Frontal cortex (tissue), 4 donors: Measurements from ENCODE around the gene NAT8. TPM values are rescaled to one million over a fixed set of nuclear protein-coding genes. Genes with fewer than 3 reads are reported as not detected.
"Not testable (repeated sequence)": the region's sequence is repeated elsewhere in the genome, so short reads cannot be mapped to it uniquely, and the experiment has no call there.

Experiments
- DNase-seq, 2 donors: peaks; one replicate each; pipeline ENCODE4 v3.0.0; 2012; ENCODE audit warnings: low spot score in 2 of 2
- FAIRE-seq: peaks from 2 replicates; lab custom pipeline; 2012; peaks lifted over from hg19 to GRCh38; lab: Jason Lieb, UNC
- total RNA-seq: library from RNA; depleted of rRNA; stranded (reverse); fragments of >200 nt; gene quantifications from one replicate; pipeline ENCODE4 v1.2.3, GENCODE V29; 2014
- donor health status: control.
- donor health status: control.
- donor health status: control.

Gene NAT8
- total RNA-seq, 1 donor from 2014 or later: not detected

DNA sequence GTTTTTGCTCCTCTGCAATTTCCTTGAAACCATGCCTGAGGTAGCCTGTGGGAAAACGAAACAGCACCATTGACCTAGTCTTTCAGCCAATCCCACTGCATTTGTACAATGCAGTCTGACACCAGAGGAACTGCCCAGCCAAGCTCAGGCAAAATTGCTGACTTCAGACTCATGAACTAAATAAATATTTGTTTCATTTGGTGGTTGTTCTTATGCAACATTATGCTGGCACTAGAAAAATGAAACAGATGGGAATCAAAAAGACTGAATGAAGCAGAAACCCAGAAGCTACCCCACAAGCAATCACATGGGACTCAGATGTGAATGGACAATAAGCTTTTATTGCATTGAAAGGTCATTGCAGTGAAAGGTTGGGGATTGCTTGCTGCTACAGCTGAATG, 1.7 kb downstream of the NAT8 start:
- FAIRE-seq (no peak), DNase-seq (no peak)

DNA sequence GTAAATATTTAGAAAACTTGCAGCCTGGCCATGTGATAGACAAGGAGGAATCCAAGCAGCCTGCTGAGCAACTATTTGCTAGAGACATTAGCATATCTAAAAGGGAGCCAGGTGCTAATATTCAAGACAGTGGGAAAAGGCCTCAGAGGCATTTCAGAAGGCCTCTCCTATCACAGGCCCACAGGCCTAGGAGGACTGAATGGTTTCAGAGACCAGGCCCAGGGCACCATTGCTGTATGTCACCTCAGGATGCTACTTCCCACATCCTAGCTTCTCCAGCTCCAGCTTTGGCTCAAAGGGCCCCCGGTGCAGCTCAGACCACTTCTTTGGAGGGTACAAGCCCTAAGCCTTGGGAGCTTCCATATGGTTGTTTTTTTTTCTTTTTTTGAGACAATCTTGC, 3.8 kb downstream of the NAT8 start:
- no peak for FAIRE-seq
- no peak for DNase-seq

DNA sequence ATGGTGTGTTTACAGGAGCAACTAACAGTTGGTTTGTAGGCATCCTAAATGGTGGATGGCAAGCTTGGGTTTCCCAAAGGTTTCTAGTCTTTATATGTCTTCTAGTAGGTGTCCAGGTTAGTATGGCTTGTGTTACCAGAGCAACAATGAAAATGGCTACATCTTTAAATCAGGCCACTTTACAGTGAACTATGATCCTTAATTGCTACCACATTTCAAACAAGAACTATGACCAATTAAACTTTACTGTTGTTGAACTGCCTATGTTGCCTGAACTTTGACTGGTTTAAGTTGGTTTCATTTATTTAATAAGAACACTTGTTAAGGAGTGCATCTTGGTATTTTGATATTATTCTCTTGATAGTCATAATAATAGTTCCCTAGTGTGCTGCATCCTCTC, 5.2 kb downstream of the NAT8 start:
- FAIRE-seq, DNase-seq: not testable (repeated sequence)

DNA sequence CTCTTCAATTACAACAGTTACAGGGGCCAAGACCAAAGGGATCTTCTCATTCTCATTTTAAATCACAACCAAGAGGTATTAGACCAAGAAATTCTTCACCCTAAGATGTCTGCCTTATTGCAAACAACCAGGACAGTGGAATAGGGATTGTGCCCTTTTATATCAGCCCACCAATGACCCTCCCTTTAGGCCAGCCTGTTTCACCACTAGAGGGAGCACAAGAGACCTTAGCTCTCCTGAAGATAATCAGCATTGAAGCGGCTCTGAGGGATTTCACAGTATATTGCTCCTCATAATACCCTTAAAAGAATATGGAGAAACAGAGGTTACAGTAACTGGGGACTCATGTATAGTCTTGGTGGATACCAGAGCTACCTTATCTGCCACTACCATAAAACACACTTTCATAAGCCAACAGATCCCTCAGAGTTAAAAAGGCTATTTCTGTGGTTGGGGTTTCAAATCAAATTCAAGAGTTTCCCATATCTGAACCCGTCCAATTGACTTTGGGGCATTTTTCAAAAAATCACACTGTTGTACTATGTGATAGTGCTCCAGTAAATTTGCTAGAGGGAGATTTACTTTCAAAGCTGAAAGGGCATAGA, 11.5 kb downstream of the NAT8 start:
- not testable (repeated sequence) for DNase-seq, FAIRE-seq

DNA sequence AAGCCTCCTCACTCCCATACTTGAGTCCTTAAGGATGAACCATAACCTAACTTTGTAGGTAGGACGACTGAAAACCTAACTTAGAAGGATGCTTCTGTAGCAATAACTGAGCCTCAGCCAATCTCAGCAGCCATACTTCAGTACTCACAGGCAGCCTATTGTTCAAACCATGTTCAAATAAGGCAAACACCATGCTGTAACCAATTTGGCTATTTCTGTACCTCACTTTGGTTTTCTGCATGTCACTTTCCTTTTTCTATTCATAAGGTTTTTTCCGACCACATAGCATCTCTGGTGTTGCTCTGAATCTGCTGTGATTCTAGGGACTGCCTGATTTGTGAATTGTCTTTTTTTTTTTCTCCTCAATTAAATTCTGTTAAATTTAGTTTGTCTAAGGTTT, 13.7 kb downstream of the NAT8 start:
- FAIRE-seq, DNase-seq: not testable (repeated sequence)

DNA sequence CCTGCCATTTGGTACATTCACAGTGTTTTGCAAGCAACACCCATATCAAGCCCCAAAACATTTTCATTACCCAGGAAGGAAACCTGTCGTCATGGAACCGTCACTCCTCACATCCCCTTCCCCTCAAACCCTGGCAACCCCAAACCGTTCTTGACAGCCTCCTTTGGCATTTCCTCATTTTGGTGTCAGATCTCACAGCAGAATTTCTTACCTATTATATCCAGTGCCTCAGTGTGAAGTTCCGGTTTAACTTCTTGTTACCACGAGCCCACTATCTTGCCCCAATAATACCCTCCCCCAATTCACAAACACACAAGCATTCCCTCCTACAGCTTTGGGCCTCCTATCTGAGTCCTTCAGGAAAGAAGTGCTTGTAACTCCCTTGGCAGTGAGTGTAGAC, 16.0 kb downstream of the NAT8 start:
- DNase-seq, FAIRE-seq: not testable (repeated sequence)

DNA sequence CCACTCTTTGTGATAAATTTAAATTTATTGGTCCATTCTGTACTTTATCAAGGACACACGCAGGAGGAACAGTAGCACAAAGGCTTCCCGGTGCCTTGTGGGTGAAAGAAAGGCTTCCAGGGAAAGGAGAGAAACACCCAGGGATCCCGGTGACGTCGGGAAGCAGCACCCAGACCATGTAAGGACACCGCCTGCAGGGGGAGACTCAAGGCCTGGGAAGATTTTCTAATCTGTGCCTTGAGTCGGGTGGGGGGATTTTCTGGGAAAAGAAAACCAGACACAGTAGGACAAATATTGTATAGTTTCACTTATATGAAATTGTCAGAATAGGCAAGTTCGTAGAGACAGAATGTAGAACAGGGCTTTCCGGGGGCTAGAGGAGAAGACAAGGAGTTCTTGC, 17.6 kb downstream of the NAT8 start:
- not testable (repeated sequence) for DNase-seq, FAIRE-seq

DNA sequence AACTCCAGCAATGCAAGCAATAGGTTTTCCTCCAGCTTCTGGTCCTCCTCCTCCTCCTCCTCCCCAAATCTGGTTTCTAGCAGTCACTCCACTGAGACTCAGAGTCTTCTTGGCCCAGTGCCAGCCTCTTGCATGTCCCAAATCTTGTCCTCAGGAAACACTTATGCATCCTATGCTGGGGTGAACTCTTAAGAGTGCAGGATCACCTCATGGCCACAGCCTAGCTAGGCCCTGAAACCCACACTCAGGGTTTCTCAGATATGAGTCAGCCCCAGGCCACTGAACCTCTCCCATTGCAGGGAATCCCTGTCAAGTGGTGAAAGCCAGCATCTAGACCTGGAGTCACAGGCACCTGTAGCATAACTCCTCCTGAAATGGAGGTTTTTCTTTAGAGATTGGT, 18.2 kb downstream of the NAT8 start:
- FAIRE-seq, DNase-seq: not testable (repeated sequence)

DNA sequence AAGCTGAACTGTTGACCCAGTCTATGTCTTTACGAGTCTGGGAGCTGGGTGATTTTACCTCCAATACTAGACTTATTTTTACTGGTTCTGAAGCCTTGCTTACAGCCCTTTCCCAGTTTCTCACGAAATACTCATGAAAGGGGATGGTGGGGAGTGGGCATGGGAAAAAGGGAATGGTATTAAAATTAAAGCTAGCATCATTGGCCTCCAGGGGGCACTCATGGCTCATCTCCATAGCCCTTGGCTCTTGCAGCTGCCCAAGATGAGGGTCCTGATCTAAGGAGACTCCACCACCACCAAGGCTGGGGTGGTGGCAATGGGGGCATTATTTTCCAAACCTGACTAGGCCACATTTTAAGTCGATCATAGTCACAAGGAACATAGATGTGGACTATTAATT, 22.3 kb downstream of the NAT8 start:
- DNase-seq, FAIRE-seq: not testable (repeated sequence)

DNA sequence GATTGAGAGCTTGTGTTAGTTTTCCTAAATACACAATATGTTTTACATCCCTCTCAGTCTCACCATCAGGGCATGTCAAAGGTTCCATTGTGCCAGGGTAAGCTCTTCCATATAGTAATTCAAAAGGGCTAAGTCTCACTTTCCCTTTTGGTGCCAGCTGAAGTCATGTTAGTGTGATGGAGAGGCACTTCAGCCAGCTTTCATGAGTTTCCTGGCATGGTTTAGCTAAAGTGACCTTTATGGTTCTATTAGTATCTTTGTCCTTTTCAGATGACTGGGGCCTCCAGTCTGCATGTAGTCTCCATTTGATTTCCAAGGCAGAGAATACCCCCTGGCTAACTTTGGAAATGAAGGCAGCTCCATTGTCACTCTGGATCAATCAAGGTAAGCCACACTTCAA, 27.2 kb downstream of the NAT8 start:
- DNase-seq (no peak), FAIRE-seq (no peak)

DNA sequence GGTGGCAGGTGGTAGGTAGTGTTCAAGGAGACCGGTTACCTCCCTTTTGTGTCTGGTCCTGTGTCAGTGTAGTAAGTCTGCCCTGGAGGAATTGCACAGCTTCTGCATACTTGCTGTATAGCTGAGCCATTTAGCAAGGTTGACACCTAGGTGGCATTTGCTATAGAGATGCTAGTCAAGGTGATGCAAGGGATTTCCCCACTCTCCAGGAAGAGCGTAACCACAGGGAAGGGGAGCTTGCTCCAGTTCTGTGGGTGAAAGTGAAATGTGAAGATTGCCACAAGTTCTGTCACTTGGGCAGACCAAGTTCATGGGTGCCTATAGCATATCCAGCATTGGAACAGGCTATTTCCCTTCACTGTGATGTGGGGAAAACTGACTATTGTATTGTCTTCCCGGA, 28.1 kb downstream of the NAT8 start:
- DNase-seq: no peak
- FAIRE-seq: no peak

DNA sequence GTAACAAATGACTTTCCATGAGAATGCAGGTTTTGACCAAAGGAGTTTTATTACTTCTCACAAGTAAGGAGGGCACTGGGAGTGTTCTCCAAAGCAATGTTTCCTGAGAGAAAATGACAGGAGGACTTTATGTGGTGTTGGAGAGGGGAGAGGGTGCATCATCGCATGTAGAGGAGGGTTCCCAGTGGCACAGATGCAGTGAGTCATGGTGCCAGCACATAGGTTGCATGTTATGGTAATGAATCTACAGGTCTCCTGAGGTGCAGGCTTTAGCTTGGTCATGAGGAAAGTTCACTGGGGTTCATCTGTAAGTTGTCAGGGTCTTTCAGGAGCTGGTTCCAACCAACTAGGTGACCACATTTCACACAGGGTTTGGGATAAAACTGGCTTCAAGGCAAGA, 30.4 kb downstream of the NAT8 start:
- no peak for DNase-seq
- no peak for FAIRE-seq

DNA sequence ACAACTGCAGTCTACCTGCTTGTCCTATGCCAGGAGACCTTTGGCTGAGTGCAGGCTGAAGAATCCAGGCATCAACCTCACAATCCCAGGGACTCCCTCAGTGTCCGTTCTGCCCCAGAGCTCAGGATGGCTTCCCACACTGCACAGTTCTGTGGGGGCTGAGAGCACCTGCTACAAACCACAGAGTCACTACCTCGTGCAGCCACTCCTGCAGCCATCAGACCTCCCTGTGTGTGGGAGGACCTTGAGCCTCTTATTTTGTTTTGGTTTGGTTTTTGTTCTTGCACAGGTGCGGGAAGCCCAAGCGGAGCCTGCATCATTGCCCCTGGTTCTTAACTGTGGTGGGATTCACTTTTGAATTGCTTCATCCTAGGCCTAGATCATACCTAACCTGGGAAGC, 31.0 kb downstream of the NAT8 start:
- DNase-seq: no peak
- no peak for FAIRE-seq

DNA sequence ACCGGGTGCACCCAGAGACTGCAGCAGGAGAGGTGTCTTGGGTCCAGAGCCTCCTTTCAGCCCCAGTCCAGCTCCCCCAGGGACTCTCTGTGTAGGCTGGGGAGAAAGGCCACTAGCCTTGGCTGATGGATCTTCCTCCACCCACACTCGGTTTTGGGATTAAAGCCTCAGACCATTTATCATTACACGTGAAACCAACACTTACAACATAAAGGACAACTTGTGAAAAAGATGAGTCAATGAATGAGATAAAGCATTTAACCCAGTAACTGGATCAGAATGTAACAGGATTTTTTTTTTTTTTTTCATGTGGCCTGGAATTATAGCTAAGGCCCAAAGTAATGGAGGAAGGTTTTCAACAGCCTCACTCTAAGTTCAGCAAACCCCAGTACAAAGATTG, 32.1 kb downstream of the NAT8 start:
- no peak for DNase-seq
- FAIRE-seq: no peak

DNA sequence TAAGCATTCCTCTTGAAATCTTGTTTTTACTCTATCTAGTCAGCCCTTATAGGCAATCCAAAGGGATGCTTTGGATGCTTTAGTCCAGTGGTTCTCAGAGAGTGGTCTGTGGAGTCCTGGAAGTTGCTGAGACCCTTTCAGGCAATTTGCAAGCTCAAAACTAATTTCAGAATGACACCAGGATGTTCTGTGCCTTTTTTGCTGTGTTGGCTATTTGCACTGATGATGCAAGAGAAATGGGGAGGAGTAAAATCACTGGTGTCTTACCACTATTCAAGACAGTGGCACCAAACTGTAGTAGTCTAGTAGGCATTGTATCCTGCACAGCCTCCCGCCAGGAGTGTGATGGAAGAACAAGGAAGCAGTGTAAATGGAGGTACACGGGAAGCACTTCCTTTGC, 37.6 kb downstream of the NAT8 start:
- DNase-seq, FAIRE-seq: not testable (repeated sequence)

DNA sequence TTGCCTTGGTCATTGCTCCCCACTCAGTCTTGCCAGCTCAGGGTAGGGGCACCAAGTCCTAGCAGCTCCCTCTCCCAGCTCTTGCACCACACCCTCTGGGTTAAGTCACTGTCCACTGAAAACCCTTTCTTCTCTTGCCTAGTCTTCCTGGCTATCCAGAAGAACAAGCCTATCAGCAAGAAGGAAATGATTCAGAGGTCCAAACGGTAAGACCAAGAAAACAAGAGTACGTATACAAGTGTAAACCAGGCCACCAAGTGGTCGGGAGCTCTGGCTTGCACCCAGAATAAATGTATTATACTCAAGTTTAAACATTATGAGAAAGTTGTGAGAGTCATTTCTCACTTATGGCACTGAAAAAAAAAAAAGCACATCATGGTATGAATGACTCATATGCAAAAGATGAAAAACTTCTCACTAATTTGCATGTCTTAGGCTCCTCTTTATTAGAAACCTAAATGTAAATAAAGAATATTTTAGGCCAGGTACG, 39.1 kb downstream of the NAT8 start:
- not testable (repeated sequence) for DNase-seq, FAIRE-seq

DNA sequence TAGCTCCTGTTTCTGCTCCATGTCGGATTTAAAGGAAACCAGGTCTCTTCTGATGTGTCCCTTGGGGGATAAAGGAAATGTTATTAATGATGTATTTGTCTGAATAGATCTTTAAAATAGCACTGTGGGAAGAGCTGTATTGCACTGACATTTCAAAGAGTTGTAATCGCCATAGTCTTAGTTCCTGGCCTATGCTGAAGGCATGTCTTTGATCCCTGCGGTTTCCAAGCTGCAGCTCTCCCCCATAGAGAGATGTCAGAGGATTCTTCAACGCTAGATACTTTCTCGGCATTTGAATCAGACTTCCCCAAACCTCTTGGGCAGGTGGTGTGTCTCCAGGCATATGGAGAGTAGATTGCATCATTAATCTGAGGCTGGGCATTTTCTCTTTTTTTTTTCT, 40.4 kb downstream of the NAT8 start:
- DNase-seq: no peak
- FAIRE-seq: no peak

DNA sequence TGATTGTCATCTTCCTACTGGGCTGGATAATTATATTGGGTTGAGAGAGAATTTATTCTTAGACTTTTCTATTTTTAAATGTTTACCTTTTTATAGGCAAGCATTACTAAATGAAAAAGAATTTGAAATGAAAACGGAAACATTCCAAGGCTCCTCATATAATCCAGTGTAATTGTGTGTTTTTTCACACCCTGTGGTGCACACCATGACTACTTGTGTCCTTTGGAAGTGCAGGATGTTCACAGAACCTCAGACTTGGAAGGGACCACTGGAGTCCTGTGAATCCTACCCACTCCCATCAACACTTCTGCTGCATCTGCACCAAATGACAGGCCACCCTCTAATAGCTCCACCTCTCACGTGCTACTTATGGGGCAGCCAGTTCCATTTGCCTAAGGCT, 48.0 kb downstream of the NAT8 start:
- FAIRE-seq (no peak), DNase-seq (no peak)

DNA sequence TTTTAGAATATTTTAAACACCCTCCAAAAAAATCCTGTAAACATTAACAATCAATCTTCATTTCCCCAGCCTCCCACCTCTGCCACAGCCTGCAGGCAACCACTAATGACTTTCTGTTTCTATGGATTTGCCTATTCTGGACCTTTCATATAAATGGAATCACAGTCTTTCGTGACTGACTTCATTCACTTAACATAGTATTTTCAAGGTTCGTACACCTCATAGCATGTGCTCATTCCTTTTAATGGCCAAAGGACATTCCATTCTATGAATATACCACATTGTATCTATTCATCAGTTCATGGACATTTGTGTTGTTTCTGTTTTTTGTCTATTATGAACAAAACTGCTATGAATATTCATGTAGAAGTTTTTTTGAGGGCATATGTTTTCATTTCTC, 48.5 kb downstream of the NAT8 start:
- no peak for FAIRE-seq
- no peak for DNase-seq
